ACC112 (cell line): ENCODE results near the gene TMEM229B.

Source experiments
- H2AFZ ChIP-seq: fragments of 200-600 bp; sonication (generic); one replicate; pipeline ENCODE4 v1.6.0; 2017; ENCODE audit warnings: antibody characterized with exemption, low read length; ENCODE audit not compliant: unreplicated experiment
- H3K27ac ChIP-seq: fragments of 200-600 bp; sonication (generic); 2 replicates; pipeline ENCODE4 v1.5.1; 2014; ENCODE audit warnings: low read depth, mild to moderate bottlenecking, antibody characterized with exemption, low read length, moderate library complexity
- H3K27me3 ChIP-seq: fragments of 200-600 bp; sonication (generic); 2 replicates; pipeline ENCODE4 v1.6.1; 2014; ENCODE audit warnings: mild to moderate bottlenecking, antibody characterized with exemption, low read length, moderate library complexity, mixed read lengths; ENCODE audit not compliant: insufficient read depth
- H3K36me3 ChIP-seq: fragments of 200-600 bp; sonication (generic); 2 replicates; pipeline ENCODE4 v1.6.1; 2016; ENCODE audit warnings: mild to moderate bottlenecking, antibody characterized with exemption, low read length, moderate library complexity, mixed read lengths; ENCODE audit not compliant: insufficient read depth
- H3K4me1 ChIP-seq: fragments of 200-600 bp; sonication (generic); one replicate; pipeline ENCODE4 v1.6.1; 2016; ENCODE audit warnings: low read length, mixed read lengths; ENCODE audit not compliant: insufficient read depth, unreplicated experiment, control insufficient read depth
- H3K4me3 ChIP-seq: fragments of 200-600 bp; sonication (generic); 2 replicates; pipeline ENCODE4 v1.5.1; 2014; ENCODE audit warnings: mild to moderate bottlenecking, low read depth, low read length
- H3K79me2 ChIP-seq: fragments of 200-600 bp; sonication (generic); one replicate; pipeline ENCODE4 v1.6.0; 2016; ENCODE audit warnings: low read length; ENCODE audit not compliant: control insufficient read depth, unreplicated experiment, insufficient read depth

The TMEM229B gene

GRCh38 chr14:67487937-67488893 is at the start of gene TMEM229B:
Gene TMEM229B (minus strand): TSS chr14:67488721. CDS start chr14:67473923, 14,798 bp downstream.
- Histone ChIP-seq H3K79me2 (no peaks in the 10 kb centered on the region), H2AFZ (peak within 1 kb of the TSS; percentile 87), H3K27me3 (0 out of 2 replicates have a peak, but pooled peaks cover 9% of the 10 kb centered on the region), H3K36me3 (no peaks in the 10 kb centered on the region), H3K27ac (no peak within 1 kb of the TSS), H3K4me3 (peak within 1 kb of the TSS; percentile 66), H3K4me1 (peaks cover 9% of the 10 kb centered on the region)

GRCh38 chr14:67537736-67538135 is 49.2 kb upstream of the TMEM229B start:
- Histone ChIP-seq H3K36me3 (no peaks in the 10 kb centered on the region), H3K4me1 (no peaks in the 10 kb centered on the region), H3K79me2 (no peaks in the 10 kb centered on the region), H3K27me3 (peaks cover 67% of the 10 kb centered on the region), H2AFZ (no peak overlapping the region), H3K4me3 (no peak overlapping the region), H3K27ac (no peak overlapping the region)

- Histone ChIP-seq H3K79me2 (no peaks in the 10 kb centered on the region), H3K4me1 (no peaks in the 10 kb centered on the region), H3K27ac (no peak overlapping the region), H3K36me3 (no peaks in the 10 kb centered on the region), H3K27me3 (peaks cover 61% of the 10 kb centered on the region), H2AFZ (no peak overlapping the region), H3K4me3 (no peak overlapping the region)
Measured at GRCh38 chr14:67536087-67536486, 47.6 kb upstream of the TMEM229B start.

GRCh38 chr14:67533754-67534085 is 45.2 kb upstream of the TMEM229B start:
- Histone ChIP-seq H3K4me3 (peak overlapping the region; percentile 84), H3K79me2 (no peaks in the 10 kb centered on the region), H3K36me3 (no peaks in the 10 kb centered on the region), H3K27ac (no peak overlapping the region), H2AFZ (no peak overlapping the region), H3K4me1 (no peaks in the 10 kb centered on the region), H3K27me3 (peaks cover 49% of the 10 kb centered on the region)

GRCh38 chr14:67532998-67533753 is 44.7 kb upstream of the TMEM229B start, which contains the start of gene PLEKHH1:
Gene PLEKHH1 (plus strand): TSS chr14:67533290. CDS start chr14:67541868, 8,578 bp downstream.
- Histone ChIP-seq H2AFZ (peak within 1 kb of the TSS; percentile 82), H3K27ac (no peak within 1 kb of the TSS), H3K4me1 (no peaks in the 10 kb centered on the region), H3K4me3 (peak within 1 kb of the TSS; percentile 84), H3K79me2 (no peaks in the 10 kb centered on the region), H3K36me3 (no peaks in the 10 kb centered on the region), H3K27me3 (peaks cover 49% of the 10 kb centered on the region)

- Histone ChIP-seq H2AFZ (peak overlapping the region; percentile 82), H3K36me3 (no peaks in the 10 kb centered on the region), H3K27ac (no peak overlapping the region), H3K4me3 (peak overlapping the region; percentile 84), H3K79me2 (no peaks in the 10 kb centered on the region), H3K27me3 (peaks cover 48% of the 10 kb centered on the region), H3K4me1 (no peaks in the 10 kb centered on the region)
Measured at GRCh38 chr14:67532606-67532997, 44.1 kb upstream of the TMEM229B start.

- Histone ChIP-seq H3K4me1 (no peaks in the 10 kb centered on the region), H2AFZ (no peak overlapping the region), H3K36me3 (no peaks in the 10 kb centered on the region), H3K4me3 (no peak overlapping the region), H3K79me2 (no peaks in the 10 kb centered on the region), H3K27ac (no peak overlapping the region), H3K27me3 (peaks cover 60% of the 10 kb centered on the region)
Measured at GRCh38 chr14:67529947-67530935, 41.7 kb upstream of the TMEM229B start.

- Histone ChIP-seq H3K79me2 (no peaks in the 10 kb centered on the region), H3K27me3 (peaks cover 62% of the 10 kb centered on the region), H3K4me3 (no peak overlapping the region), H2AFZ (no peak overlapping the region), H3K4me1 (peaks cover 5% of the 10 kb centered on the region), H3K36me3 (no peaks in the 10 kb centered on the region), H3K27ac (no peak overlapping the region)
Measured at GRCh38 chr14:67528276-67528675, 39.8 kb upstream of the TMEM229B start.

- Histone ChIP-seq H3K4me1 (peaks cover 5% of the 10 kb centered on the region), H3K36me3 (no peaks in the 10 kb centered on the region), H3K27me3 (peaks cover 68% of the 10 kb centered on the region), H2AFZ (no peak overlapping the region), H3K79me2 (no peaks in the 10 kb centered on the region), H3K4me3 (no peak overlapping the region), H3K27ac (no peak overlapping the region)
Measured at GRCh38 chr14:67527756-67528155, 39.2 kb upstream of the TMEM229B start.
